ENCODE data around the gene MTARC2.

Gene MTARC2

GRCh38 chr1:220772846-220773245 lies 24.7 kb downstream of the MTARC2 start:
- no peak for DNase-seq

GRCh38 chr1:220775240-220775853 lies 27.2 kb downstream of the MTARC2 start:
- DNase-seq, result peak; percentile 63

GRCh38 chr1:220776254-220776653 lies 28.1 kb downstream of the MTARC2 start:
- DNase-seq, result no peak

- peak; percentile 86 for DNase-seq
Observed at GRCh38 chr1:220776720-220777326, 28.7 kb downstream of the MTARC2 start.

GRCh38 chr1:220783453-220783852 lies 35.3 kb downstream of the MTARC2 start:
- DNase-seq, result no peak

GRCh38 chr1:220784751-220785150 lies 36.6 kb downstream of the MTARC2 start:
- no peak for DNase-seq

- no peak for DNase-seq
Observed at GRCh38 chr1:220785166-220786056, 37.3 kb downstream of the MTARC2 start.

GRCh38 chr1:220786057-220786336 lies 37.9 kb downstream of the MTARC2 start:
- no peak for DNase-seq

- peak; percentile 45 for DNase-seq
Observed at GRCh38 chr1:220786337-220787068, 38.4 kb downstream of the MTARC2 start, which contains the start of gene MTARC1. Gene MTARC1 (plus strand): TSS chr1:220786913. CDS start chr1:220786945, 32 bp downstream.

DNA sequence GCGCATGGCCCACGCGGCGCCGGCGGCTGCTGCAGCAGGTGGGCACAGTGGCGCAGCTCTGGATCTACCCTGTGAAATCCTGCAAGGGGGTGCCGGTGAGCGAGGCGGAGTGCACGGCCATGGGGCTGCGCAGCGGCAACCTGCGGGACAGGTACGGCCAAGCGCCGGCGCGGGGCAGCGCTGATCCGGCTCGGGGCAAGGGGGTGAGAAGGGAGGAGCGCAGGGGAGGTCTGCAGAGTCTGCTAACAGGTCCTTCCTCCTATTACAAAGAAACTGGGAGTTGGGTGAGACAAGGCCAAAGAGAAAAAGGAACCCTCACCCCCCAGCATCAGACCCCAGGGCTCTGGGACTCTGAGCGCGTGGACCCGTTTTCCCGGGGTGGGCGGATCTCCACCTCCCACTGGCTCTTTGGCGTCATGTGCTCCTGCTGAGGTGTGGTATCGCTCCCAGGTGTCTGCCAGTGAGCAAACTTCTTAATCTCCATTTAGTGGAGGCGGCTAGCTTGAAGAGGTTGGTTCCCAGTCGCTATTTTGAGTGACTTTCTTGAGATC lies 39.0 kb downstream of the MTARC2 start:
- DNase-seq, result no peak

GRCh38 chr1:220788900-220789299 lies 40.8 kb downstream of the MTARC2 start:
- DNase-seq, result no peak

- peak; percentile 49 for DNase-seq
Observed at GRCh38 chr1:220789532-220790147, 41.5 kb downstream of the MTARC2 start.

GRCh38 chr1:220791285-220791684 lies 43.2 kb downstream of the MTARC2 start:
- DNase-seq, result no peak

DNA sequence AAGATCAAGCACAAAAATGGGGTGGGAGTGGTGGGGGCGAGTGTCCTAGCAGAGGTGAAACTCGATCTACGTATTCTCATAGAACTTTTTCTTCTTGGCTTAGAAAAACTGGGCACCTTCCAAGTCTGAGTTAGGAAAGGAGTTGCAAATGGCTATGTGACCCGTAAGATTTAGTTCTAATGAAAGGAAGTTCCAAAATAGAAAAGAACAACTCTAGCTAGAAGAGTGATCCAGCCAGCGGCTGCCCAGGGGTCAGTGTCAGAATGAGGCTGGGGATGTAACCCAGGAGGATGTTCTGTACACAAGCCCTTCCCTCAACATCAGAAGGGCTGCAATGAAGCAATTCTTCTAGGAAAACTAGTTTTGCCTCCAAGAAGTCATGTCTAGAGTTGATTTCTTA lies 43.8 kb downstream of the MTARC2 start:
- no peak for DNase-seq

DNA sequence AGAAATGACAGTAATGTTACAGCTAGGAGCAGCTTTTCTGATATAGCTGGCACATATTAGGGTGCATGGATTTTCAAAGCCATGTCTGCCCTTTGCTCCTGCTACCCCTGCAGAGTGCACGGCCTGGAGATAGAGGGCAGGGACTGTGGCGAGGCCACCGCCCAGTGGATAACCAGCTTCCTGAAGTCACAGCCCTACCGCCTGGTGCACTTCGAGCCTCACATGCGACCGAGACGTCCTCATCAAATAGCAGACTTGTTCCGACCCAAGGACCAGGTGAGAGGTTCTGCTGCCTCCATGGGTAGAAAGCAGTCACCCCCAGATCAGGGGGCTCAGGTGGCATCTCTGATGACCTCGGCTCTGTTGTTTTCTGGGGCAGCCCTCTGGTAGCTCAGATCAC lies 48.4 kb downstream of the MTARC2 start:
- no peak for DNase-seq

- no peak for DNase-seq
Observed at GRCh38 chr1:220797044-220797443, 48.9 kb downstream of the MTARC2 start.

- no peak for DNase-seq
Observed at GRCh38 chr1:220797553-220797952, 49.4 kb downstream of the MTARC2 start.

DNA sequence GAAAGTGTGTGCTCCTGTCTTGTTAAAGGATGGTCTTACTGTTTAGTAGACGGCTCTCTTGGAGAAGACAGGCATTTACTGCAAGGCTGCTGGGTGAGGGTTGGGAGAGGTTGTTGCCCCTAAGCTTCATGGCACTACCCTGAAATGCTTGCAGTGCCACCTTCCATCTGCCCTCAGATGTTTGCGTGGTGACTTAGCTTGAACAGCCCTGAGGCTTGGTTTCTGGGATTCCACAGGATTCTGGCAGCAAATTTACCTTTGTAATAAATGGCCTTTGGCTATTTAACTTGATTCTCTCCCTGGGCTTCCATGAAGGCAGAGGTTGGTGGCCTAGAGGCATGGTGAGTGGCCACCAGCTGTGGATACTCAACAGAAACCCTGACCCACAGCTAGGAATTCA lies 50.2 kb downstream of the MTARC2 start:
- no peak for DNase-seq

- DNase-seq, result no peak
Observed at GRCh38 chr1:220800262-220800661, 52.1 kb downstream of the MTARC2 start.

GRCh38 chr1:220803401-220804201 lies 55.5 kb downstream of the MTARC2 start:
- DNase-seq, result peak; percentile 54

DNA sequence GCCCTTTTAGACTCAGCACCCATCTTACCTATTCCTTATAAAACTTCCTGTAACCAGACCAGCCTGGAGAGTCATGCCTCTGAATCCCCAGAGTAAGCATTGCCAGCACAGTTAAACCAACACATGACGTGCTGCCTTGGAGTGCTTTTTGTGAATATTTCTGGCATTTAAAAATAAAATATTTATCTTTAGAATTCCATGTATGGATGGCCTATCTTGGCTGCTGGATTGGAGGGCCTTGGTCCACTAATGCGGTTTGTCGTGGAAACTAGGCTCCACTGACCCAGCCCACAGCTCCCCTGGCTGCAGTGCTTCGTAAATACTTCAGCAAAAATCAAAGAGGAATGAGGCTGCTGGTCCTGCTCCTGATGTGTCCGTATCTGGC lies 56.1 kb downstream of the MTARC2 start:
- no peak for DNase-seq

DNA sequence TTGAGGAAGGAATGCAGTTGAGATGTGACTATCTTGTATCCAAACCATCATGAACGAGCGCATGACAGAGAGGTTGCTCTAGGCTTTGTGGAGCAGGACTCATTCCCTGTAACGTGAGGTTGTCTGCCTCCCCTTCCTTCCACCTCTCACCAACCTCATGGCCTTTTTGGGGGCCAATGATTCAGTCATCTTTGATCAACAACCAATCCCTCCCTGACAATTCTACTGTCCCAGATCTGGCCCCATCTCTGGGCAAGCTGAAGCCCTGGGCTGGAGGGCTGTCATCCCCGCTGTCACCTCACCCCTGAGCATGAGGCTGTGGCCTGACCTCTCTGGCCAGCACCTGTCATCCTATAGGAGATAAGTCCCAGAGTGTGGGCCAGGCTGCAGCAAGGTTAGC lies 58.3 kb downstream of the MTARC2 start:
- DNase-seq, result no peak
